ENCODE measurements around the gene MSH5. TPM values are rescaled to one million over a fixed set of nuclear protein-coding genes. Genes with fewer than 3 reads are reported as not detected.

Gene MSH5
- total RNA-seq, 4 donors from 2014 or later = 16.7 to 41.5 (median 22.1) TPM; not detected in 1

DNA sequence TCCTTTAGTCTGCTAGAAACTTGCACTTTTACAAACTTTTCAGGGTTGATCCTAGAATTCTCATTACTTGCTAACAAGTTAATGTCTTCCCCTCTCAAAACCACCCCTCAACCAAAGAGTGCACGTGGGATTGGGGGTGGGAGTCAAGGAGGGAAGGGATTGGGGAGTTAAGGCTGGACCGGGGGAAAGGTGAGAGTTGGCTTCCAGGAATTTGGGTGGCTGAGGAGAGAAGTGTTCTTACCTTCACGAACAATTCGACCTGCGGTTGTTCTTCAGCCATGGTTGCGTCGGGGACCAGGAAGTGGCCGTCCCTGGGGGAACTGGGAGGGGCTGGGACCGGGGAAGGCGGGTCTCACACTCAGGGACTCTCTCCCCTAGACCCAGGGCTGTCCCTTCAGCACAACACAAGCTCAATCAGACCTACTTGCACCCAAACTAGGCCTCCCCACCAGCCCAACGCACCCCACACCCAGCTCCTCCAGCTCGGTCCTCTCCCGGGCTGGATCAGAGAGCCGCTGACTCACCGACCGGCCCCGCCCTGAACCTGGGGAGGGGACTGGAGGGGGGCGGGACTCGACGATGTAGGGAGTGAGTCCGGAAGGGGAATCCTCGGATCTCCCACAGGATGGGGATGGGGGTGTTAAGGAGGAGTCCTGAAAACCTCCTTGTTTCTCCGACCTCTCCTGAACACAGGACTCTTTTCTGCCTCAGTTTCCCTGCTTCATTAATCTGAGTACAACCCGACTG lies 3.6 kb upstream of the MSH5 start, which contains the start of gene CLIC1:
CLIC1 (minus strand) TSS at position 510 of the 747 bp plus-strand sequence; CDS start at position 280, 230 bp downstream.
- H3K27ac ChIP-seq = peak within 1 kb of the TSS; percentile 86 to 95
- intact Hi-C loops (cut with DNase I; ENCODE audit: low total_unique reads) = loop anchor here (10.0 kb wide), 1 partner anchor 59 kb away; the partner anchor contains the start of gene VARS1
- TF ChIP-seq, protein P1, sequence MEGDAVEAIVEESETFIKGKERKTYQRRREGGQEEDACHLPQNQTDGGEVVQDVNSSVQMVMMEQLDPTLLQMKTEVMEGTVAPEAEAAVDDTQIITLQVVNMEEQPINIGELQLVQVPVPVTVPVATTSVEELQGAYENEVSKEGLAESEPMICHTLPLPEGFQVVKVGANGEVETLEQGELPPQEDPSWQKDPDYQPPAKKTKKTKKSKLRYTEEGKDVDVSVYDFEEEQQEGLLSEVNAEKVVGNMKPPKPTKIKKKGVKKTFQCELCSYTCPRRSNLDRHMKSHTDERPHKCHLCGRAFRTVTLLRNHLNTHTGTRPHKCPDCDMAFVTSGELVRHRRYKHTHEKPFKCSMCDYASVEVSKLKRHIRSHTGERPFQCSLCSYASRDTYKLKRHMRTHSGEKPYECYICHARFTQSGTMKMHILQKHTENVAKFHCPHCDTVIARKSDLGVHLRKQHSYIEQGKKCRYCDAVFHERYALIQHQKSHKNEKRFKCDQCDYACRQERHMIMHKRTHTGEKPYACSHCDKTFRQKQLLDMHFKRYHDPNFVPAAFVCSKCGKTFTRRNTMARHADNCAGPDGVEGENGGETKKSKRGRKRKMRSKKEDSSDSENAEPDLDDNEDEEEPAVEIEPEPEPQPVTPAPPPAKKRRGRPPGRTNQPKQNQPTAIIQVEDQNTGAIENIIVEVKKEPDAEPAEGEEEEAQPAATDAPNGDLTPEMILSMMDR (IDR thresholded peaks at IDR 0.05) = peak in 1 of 4 experiments; percentile 11
- TF ChIP-seq POLR2A (IDR thresholded peaks at IDR 0.05) = peak; percentile 94 to 96
- H3K27me3 ChIP-seq = no peaks in the 10 kb centered on the region
- H3K4me1 ChIP-seq = peaks cover 0 to 29% of the 10 kb centered on the region in 2 donors
- H3K9me3 ChIP-seq = no peaks in the 10 kb centered on the region
- H3K4me3 ChIP-seq = peak within 1 kb of the TSS; percentile 61 to 63
- peak; percentile 90 to 93 for DNase-seq
- no peaks in the 10 kb centered on the region for H3K36me3 ChIP-seq

DNA sequence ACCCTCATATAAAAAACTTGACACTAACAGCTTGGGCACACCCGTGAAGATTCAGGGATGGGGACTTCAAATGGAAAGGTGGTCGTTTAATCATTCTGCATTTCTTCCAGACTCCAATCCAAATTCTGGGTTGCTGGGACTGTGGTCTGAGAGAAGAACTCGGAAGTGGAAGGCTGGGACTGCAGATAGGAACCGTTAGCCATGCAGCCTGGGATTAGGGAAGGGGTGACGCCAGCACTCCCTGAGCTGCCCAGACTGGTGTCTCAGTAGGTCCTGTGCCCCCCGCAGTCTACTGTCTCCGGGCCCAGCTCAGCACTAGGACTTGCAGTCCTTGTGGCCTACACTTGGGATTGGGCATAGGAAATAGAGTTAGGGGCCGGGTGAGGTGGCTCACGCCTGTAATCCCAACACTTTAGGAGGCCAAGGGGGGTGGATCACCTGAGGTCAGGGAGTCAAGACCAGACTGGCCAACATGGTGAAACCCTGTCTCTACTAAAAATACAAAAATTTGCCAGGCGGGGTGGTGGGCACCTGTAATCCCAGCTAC lies 3.0 kb upstream of the MSH5 start:
- DNase-seq = peak in 1 of 2 donors; percentile 43
- TF ChIP-seq, protein P1 (IDR thresholded peaks at IDR 0.05) = no peak
- no peak for TF ChIP-seq POLR2A (IDR thresholded peaks at IDR 0.05)
- intact Hi-C loops (cut with DNase I; ENCODE audit: low total_unique reads) = loop anchor here (10.0 kb wide), 1 partner anchor 58 kb away; the partner anchor contains the start of gene VARS1
- Histone ChIP-seq H3K27ac (peak overlapping the region; percentile 86 to 95), H3K27me3 (no peaks in the 10 kb centered on the region), H3K4me1 (peaks cover 0 to 29% of the 10 kb centered on the region in 2 donors), H3K36me3 (no peaks in the 10 kb centered on the region), H3K9me3 (no peaks in the 10 kb centered on the region), H3K4me3 (peak overlapping the region; percentile 61 to 63)

DNA sequence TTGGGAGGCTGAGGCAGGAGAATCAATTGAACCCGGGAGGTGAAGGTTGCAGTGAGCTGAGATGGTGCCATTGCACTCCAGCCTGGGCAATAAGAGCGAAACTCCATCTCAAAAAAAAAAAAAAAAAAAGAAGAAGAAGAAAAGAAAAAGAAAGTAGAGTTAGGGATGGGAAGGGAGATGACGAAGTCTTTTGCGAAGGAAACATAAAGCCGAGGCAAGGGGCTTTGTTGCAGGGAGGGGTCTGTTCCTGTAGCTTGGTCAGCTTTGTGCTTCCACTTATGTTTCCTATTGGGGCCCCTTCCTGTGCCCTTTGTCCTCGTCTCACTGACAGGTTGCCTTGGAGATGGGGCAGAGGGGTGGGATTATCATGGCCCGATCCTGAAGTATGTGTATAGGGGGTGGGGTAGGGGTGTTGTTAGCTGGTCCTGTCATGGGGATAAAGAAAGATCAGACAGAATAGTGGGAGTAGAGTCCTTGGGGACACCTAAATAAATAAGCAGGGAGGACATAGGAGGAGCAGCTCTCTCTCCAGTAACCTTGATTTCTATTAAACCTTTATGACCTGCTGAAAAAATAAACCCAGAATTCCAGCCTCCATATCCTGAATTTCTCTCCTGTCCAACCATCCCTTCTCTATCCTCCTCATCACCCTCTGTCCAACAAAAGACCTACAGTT lies 2.4 kb upstream of the MSH5 start:
- DNase-seq = no peak
- Histone ChIP-seq H3K27me3 (no peaks in the 10 kb centered on the region), H3K4me1 (peaks cover 0 to 29% of the 10 kb centered on the region in 2 donors), H3K27ac (peak overlapping the region; percentile 86 to 95), H3K4me3 (no peak overlapping the region), H3K36me3 (no peaks in the 10 kb centered on the region), H3K9me3 (no peaks in the 10 kb centered on the region)
- intact Hi-C loops (cut with DNase I; ENCODE audit: low total_unique reads) = loop anchor here (10.0 kb wide), 1 partner anchor 57 kb away; the partner anchor contains the start of gene VARS1
- no peak for TF ChIP-seq POLR2A (IDR thresholded peaks at IDR 0.05)
- TF ChIP-seq, protein P1 (IDR thresholded peaks at IDR 0.05) = no peak

DNA sequence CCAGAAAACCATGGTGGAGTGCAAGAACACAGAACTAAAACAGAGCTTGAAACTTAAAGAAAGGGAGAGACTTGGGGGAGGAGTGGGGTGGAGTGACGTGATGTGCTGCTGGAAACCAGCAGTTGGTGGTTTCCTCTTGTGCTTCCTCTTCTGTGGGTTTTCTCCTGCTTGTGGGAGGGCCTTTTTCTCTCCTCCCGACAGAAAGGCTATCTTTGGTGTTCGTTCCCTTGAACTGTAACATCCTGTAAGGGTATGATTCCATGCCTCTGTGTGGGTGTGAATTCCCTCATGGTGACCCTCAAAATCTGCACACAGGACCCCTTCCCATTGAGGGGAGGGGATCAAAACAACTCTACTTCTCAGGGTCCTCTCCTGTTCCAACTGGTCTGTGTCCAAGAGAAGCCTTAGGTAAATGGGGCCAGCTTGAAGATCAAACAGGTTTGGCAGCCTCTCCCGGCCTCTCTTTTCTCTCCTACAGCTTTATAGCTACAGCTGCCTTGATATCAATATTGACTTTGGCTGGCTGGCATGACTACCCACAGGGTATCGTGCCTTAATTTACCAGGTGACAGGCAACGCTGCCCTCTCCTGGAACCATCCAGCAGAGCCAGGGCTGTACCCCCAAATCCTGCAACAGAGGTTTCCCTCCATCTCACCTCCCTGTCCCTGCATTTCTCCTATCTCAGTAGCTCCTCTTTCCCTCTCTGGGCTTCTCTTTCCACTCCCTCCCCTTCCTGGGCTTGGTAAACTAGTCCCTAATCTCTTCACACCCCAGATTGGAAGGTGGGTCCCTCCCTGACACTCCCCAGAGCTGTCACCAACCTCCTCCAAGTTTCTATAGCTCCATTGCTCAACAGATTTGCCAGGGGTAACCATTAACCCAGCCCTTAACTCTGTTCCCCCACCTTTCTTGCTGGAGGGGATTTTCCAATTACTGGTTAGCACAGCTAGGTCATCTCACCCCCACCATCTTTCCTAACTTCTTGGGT lies 1.5 kb upstream of the MSH5 start:
- Histone ChIP-seq H3K36me3 (no peaks in the 10 kb centered on the region), H3K27ac (peak overlapping the region; percentile 86 to 95), H3K4me3 (no peak overlapping the region), H3K27me3 (no peaks in the 10 kb centered on the region), H3K9me3 (no peaks in the 10 kb centered on the region), H3K4me1 (peaks cover 0 to 29% of the 10 kb centered on the region in 2 donors)
- intact Hi-C loops (cut with DNase I; ENCODE audit: low total_unique reads) = loop anchor here (10.0 kb wide), 1 partner anchor 57 kb away; the partner anchor contains the start of gene VARS1
- peak; percentile 19 to 40 for TF ChIP-seq POLR2A (IDR thresholded peaks at IDR 0.05)
- TF ChIP-seq, protein P1 (IDR thresholded peaks at IDR 0.05) = no peak
- DNase-seq = peak in 1 of 2 donors; percentile 52
